ENCODE data around the gene AFF2.
"Not testable (repeated sequence)": the region's sequence is repeated elsewhere in the genome, so short reads cannot be mapped to it uniquely, and the experiment has no call there.

The AFF2 gene

DNA sequence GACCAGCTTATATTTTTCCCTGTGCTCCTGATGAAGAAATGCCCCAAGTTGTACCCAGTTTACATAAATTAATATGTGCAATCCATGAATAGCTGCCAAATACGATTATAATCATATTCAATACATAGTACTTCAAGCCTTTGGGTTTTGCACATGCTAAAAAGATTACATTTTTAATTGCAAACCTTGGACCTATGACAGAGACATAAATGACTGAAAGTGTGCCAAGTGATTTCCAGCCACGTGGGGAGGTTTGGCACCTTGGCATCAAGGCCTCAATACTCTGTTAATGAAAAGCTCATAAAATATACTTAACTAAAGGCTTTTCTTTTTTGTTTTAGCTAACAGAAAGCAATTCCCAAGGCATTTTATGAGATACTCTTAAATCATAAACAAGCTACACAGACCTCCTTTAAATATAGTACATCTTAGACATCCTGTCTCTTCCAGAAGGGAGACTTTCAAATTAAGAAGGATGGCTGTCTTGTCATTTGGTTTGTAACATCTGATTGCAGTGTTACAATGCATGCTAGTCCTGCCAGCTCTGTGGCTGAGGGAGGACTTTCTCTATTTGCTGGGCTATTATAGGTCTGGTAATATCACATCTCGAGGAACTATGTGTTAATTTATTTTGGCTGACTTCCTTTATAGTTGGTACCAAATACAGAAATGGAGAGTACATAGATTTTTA lies 404.1 kb downstream of the AFF2 start:
- no peak for DNase-seq

DNA sequence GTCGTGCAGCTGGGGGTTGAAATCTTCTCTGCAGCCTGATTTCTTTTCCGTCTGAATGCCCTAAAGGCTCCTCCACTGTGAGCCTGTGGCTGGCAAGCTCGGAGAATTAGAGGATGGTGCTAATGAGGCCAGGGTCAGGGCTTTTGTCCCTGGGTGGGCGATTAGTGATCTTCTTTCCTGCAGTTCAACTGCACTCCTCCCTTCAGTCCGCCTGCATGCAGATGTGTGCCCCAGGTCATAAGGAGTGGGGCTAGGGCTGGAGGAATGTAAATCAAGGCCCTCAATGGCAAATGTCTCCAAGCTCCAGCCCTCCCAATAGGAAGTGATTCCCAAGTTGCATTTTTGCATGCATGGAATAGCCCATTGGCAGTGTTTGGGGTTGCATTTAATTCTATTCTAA lies 405.0 kb downstream of the AFF2 start:
- Histone ChIP-seq H4K20me1 (ENCODE audit: insufficient read depth, low read length) (no peaks in the 10 kb centered on the region), H3K4me3 (ENCODE audit: low read length) (no peak overlapping the region), H3K79me2 (ENCODE audit: low read length) (no peaks in the 10 kb centered on the region), H3K27me3 (replicated peaks; ENCODE audit: insufficient read depth, low read length) (no peaks in the 10 kb centered on the region), H3K4me2 (ENCODE audit: low read depth, low read length) (no peak overlapping the region), H2AFZ (ENCODE audit: low read length) (no peak overlapping the region), H3K27ac (ENCODE audit: low read length) (no peak overlapping the region), H3K36me3 (replicated peaks; ENCODE audit: insufficient read depth, low read length) (no peaks in the 10 kb centered on the region), H3K9me3 (replicated peaks; ENCODE audit: insufficient read depth, low read length) (no peaks in the 10 kb centered on the region), H3F3A (ENCODE audit: insufficient read depth, low read length) (no peaks in the 10 kb centered on the region), H3K4me1 (ENCODE audit: low read length) (no peaks in the 10 kb centered on the region), H3K9ac (ENCODE audit: low read length) (no peak overlapping the region), H3K9me2 (replicated peaks; ENCODE audit: insufficient read depth, low read length) (no peaks in the 10 kb centered on the region)
- no peak for DNase-seq
- TF ChIP-seq, protein P1, sequence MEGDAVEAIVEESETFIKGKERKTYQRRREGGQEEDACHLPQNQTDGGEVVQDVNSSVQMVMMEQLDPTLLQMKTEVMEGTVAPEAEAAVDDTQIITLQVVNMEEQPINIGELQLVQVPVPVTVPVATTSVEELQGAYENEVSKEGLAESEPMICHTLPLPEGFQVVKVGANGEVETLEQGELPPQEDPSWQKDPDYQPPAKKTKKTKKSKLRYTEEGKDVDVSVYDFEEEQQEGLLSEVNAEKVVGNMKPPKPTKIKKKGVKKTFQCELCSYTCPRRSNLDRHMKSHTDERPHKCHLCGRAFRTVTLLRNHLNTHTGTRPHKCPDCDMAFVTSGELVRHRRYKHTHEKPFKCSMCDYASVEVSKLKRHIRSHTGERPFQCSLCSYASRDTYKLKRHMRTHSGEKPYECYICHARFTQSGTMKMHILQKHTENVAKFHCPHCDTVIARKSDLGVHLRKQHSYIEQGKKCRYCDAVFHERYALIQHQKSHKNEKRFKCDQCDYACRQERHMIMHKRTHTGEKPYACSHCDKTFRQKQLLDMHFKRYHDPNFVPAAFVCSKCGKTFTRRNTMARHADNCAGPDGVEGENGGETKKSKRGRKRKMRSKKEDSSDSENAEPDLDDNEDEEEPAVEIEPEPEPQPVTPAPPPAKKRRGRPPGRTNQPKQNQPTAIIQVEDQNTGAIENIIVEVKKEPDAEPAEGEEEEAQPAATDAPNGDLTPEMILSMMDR (IDR thresholded peaks at IDR 0.05; ENCODE audit: low read length): no peak
- no peak for TF ChIP-seq EZH2 (optimal IDR thresholded peaks at IDR 0.05; ENCODE audit: low read depth, low read length)
- no peak for TF ChIP-seq EZH2phosphoT487 (IDR thresholded peaks at IDR 0.05; ENCODE audit: low read length)

More for the DNA sequence above, 404.1 kb downstream of the AFF2 start:
- no peak for TF ChIP-seq EZH2phosphoT487 (IDR thresholded peaks at IDR 0.05; ENCODE audit: low read length)
- no peak for TF ChIP-seq EZH2 (optimal IDR thresholded peaks at IDR 0.05; ENCODE audit: low read depth, low read length)
- TF ChIP-seq, protein P1 (IDR thresholded peaks at IDR 0.05; ENCODE audit: low read length): no peak
- Histone ChIP-seq H3K36me3 (replicated peaks; ENCODE audit: insufficient read depth, low read length) (no peaks in the 10 kb centered on the region), H3K9me2 (replicated peaks; ENCODE audit: insufficient read depth, low read length) (no peaks in the 10 kb centered on the region), H3K27ac (ENCODE audit: low read length) (no peak overlapping the region), H3F3A (ENCODE audit: insufficient read depth, low read length) (no peaks in the 10 kb centered on the region), H3K27me3 (replicated peaks; ENCODE audit: insufficient read depth, low read length) (no peaks in the 10 kb centered on the region), H3K79me2 (ENCODE audit: low read length) (no peaks in the 10 kb centered on the region), H3K4me3 (ENCODE audit: low read length) (no peak overlapping the region), H3K4me1 (ENCODE audit: low read length) (no peaks in the 10 kb centered on the region), H3K4me2 (ENCODE audit: low read depth, low read length) (no peak overlapping the region), H4K20me1 (ENCODE audit: insufficient read depth, low read length) (no peaks in the 10 kb centered on the region), H2AFZ (ENCODE audit: low read length) (no peak overlapping the region), H3K9ac (ENCODE audit: low read length) (no peak overlapping the region), H3K9me3 (replicated peaks; ENCODE audit: insufficient read depth, low read length) (no peaks in the 10 kb centered on the region)

DNA sequence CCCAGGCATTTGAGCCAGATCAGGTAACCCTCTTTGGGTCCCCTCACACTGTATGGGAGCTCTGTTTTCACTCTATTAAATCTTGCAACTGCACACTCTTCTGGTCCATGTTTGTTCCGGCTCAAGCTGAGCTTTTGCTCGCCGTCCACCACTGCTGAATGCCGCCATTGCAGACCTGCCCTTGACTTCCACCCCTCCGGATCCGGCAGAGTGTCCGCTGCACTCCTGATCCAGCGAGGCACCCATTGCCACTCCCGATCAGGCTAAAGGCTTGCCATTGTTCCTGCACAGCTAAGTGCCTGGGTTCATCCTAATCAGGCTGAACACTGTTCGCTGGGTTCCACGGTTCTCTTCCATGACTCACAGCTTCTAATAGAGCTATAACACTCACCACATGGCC lies 406.2 kb downstream of the AFF2 start:
- not testable (repeated sequence) for H3K79me2 ChIP-seq (ENCODE audit: low read length); H2AFZ ChIP-seq (ENCODE audit: low read length)

DNA sequence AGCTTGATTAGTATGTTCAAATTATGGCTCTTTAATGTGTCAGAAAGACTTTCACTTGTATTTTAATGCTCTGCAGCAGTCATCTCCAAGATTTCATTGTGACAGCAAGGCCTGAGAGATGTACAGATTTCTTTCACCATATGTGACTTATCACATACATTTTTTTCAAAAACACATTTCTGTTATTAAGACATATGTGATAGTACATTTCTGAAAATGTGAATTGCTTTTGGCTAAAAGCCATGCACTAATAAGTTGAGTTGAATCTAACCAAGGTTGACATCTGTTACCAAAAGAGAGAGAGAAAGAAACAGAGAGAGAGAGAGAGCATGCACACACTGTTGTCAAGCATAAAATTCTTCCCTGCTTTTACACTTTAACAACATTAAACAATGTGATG lies 409.3 kb downstream of the AFF2 start:
- no peak overlapping the region for H2AFZ ChIP-seq (ENCODE audit: low read length)
- H3K4me1 ChIP-seq (ENCODE audit: low read length): no peaks in the 10 kb centered on the region
- no peaks in the 10 kb centered on the region for H3F3A ChIP-seq (ENCODE audit: insufficient read depth, low read length)
- H3K9me2 ChIP-seq (replicated peaks; ENCODE audit: insufficient read depth, low read length): no peaks in the 10 kb centered on the region
- H3K79me2 ChIP-seq (ENCODE audit: low read length): no peaks in the 10 kb centered on the region
- H3K27ac ChIP-seq (ENCODE audit: low read length): no peak overlapping the region
- H3K27me3 ChIP-seq (replicated peaks; ENCODE audit: insufficient read depth, low read length): no peaks in the 10 kb centered on the region
- no peaks in the 10 kb centered on the region for H3K9me3 ChIP-seq (replicated peaks; ENCODE audit: insufficient read depth, low read length)
- no peak overlapping the region for H3K9ac ChIP-seq (ENCODE audit: low read length)
- DNase-seq: no peak
- H3K36me3 ChIP-seq (replicated peaks; ENCODE audit: insufficient read depth, low read length): no peaks in the 10 kb centered on the region
- H4K20me1 ChIP-seq (ENCODE audit: insufficient read depth, low read length): no peaks in the 10 kb centered on the region
- H3K4me2 ChIP-seq (ENCODE audit: low read depth, low read length): no peak overlapping the region
- TF ChIP-seq EZH2 (optimal IDR thresholded peaks at IDR 0.05; ENCODE audit: low read depth, low read length): no peak
- no peak for TF ChIP-seq EZH2phosphoT487 (IDR thresholded peaks at IDR 0.05; ENCODE audit: low read length)
- TF ChIP-seq, protein P1 (IDR thresholded peaks at IDR 0.05; ENCODE audit: low read length): no peak
- H3K4me3 ChIP-seq (ENCODE audit: low read length): no peak overlapping the region

More for the DNA sequence above, 406.2 kb downstream of the AFF2 start:
- not testable (repeated sequence) for H3K4me3 ChIP-seq (ENCODE audit: low read length); H3K4me2 ChIP-seq (ENCODE audit: low read depth, low read length); H4K20me1 ChIP-seq (ENCODE audit: insufficient read depth, low read length); H3K9me3 ChIP-seq (replicated peaks; ENCODE audit: insufficient read depth, low read length); H3K4me1 ChIP-seq (ENCODE audit: low read length); H3K36me3 ChIP-seq (replicated peaks; ENCODE audit: insufficient read depth, low read length); H3K27me3 ChIP-seq (replicated peaks; ENCODE audit: insufficient read depth, low read length); H3F3A ChIP-seq (ENCODE audit: insufficient read depth, low read length); DNase-seq; H3K9ac ChIP-seq (ENCODE audit: low read length); H3K27ac ChIP-seq (ENCODE audit: low read length); H3K9me2 ChIP-seq (replicated peaks; ENCODE audit: insufficient read depth, low read length)
